Prostate gland (tissue), 2 donors: ENCODE measurements around the gene RBP7. TPM values are rescaled to one million over a fixed set of nuclear protein-coding genes. Genes with fewer than 3 reads are reported as not detected.
A peak's percentile ranks its signal among the peaks of the same experiment; 100 is the strongest.

ENCODE experiments used
- DNase-seq: peaks from one replicate; pipeline ENCODE4 v3.0.0-alpha.2; 2019; ENCODE audit warnings: low spot score
- H3K27ac ChIP-seq, 2 donors: fragments of 200-600 bp; sonication (generic); 2 replicates each; pipeline ENCODE4 v1.5.1; 2017 to 2019
- H3K27me3 ChIP-seq: fragments of 200-600 bp; sonication (generic); replicated peaks from 2 replicates; pipeline ENCODE4 v1.5.1; 2019; ENCODE audit not compliant: insufficient read depth
- H3K36me3 ChIP-seq, 2 donors: fragments of 200-600 bp; sonication (generic); 1 replicate in 1 of 2; 2 replicates in 1 of 2; pipeline versions ENCODE4 v1.5.1 to v1.8.1; 2017 to 2019
- H3K4me1 ChIP-seq: fragments of 200-600 bp; sonication (generic); replicated peaks from 2 replicates; pipeline ENCODE4 v1.5.1; 2019
- H3K4me3 ChIP-seq, 2 donors: fragments of 200-600 bp; sonication (generic); 2 replicates each; pipeline ENCODE4 v1.5.1; 2017 to 2019
- H3K9me3 ChIP-seq: fragments of 200-600 bp; sonication (generic); 2 replicates; pipeline ENCODE4 v1.5.1; 2017
- POLR2A ChIP-seq: fragments of 450-650 bp; IDR thresholded peaks from one replicate; pipeline ENCODE4 v1.6.1; 2016; ENCODE audit warnings: antibody characterized with exemption, mild to moderate bottlenecking
- POLR2AphosphoS5 ChIP-seq: sonication (generic); formaldehyde crosslinking; IDR thresholded peaks from one replicate; pipeline ENCODE4 v1.6.1; 2017; ENCODE audit warnings: antibody characterized with exemption
- WGBS: methylation state at CpG from one replicate; pipeline ENCODE4 v1.1.5; 2018; 5-methylcytosine and 5-hydroxymethylcytosine counted together
- intact Hi-C: fragments of 100-400 bp; cut with DNase I; formaldehyde crosslinking; loops from one replicate; pipeline ENCODE4 v1.14.2; 2022
- microRNA-seq: library from miRNA; unstranded; fragments of <30 nt; microRNA quantifications from one replicate; pipeline ENCODE4, GENCODE V29; 2016
- small RNA-seq, 2 donors: library from RNA; depleted of rRNA; stranded (forward); fragments of <200 nt; gene quantifications; one replicate each; pipeline ENCODE3, GENCODE V24; 2016
- total RNA-seq, 2 donors: library from RNA; depleted of rRNA; stranded (reverse); fragments of >200 nt; gene quantifications; one replicate each; pipeline ENCODE4 v1.1.0, GENCODE V29; 2016
- TF ChIP-seq, protein P1 (sequence below), 4 experiments: fragments of 200-600 bp in 2 of 4; fragments of 450-650 bp in 2 of 4; sonication (generic) in 2 of 4; IDR thresholded peaks; 1 replicate in 3 of 4; 2 replicates in 1 of 4; pipeline ENCODE4 v1.5.1; 2016 to 2019; ENCODE audit warnings: antibody characterized with exemption in 4 of 4, mild to moderate bottlenecking in 2 of 4, moderate library complexity in 2 of 4

The RBP7 gene
- total RNA-seq, 2 donors from 2014 or later, result 5.9 to 23.5 TPM

DNA sequence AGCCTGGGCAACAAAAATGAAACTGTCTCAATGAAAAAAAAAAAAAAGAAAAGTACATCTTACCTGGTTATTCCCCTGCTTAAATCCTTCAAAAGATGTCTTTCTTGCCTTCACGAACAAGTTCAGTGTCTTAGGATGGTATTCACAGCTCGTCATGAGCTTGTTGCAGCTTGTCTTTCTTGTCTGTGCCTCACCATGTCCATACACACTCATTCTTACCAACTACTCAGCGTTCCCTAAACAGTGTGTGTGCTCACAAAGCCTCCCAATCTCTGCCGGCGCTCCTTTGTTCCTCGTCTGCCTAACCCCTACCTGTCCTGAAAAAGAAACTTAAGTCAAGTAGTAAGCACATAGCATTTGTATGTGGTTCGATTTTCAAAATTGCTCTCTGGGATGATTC, 66.8 kb downstream of the RBP7 start:
- TF ChIP-seq POLR2A (no peak), POLR2AphosphoS5 (peak; percentile 70)
- TF ChIP-seq, protein P1, sequence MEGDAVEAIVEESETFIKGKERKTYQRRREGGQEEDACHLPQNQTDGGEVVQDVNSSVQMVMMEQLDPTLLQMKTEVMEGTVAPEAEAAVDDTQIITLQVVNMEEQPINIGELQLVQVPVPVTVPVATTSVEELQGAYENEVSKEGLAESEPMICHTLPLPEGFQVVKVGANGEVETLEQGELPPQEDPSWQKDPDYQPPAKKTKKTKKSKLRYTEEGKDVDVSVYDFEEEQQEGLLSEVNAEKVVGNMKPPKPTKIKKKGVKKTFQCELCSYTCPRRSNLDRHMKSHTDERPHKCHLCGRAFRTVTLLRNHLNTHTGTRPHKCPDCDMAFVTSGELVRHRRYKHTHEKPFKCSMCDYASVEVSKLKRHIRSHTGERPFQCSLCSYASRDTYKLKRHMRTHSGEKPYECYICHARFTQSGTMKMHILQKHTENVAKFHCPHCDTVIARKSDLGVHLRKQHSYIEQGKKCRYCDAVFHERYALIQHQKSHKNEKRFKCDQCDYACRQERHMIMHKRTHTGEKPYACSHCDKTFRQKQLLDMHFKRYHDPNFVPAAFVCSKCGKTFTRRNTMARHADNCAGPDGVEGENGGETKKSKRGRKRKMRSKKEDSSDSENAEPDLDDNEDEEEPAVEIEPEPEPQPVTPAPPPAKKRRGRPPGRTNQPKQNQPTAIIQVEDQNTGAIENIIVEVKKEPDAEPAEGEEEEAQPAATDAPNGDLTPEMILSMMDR (IDR thresholded peaks at IDR 0.05), result no peak
- intact Hi-C loops, result no loop called here
- H3K4me1 ChIP-seq, result no peaks in the 10 kb centered on the region
- no peak overlapping the region for H3K4me3 ChIP-seq
- peak; percentile 68 for DNase-seq
- no peaks in the 10 kb centered on the region for H3K9me3 ChIP-seq
- H3K27me3 ChIP-seq, result no peaks in the 10 kb centered on the region
- WGBS, result 47% methylated on average over 7 of the region's 7 CpGs
- H3K36me3 ChIP-seq, result no peaks in the 10 kb centered on the region
- H3K27ac ChIP-seq, result peak overlapping the region; percentile 30 to 48

DNA sequence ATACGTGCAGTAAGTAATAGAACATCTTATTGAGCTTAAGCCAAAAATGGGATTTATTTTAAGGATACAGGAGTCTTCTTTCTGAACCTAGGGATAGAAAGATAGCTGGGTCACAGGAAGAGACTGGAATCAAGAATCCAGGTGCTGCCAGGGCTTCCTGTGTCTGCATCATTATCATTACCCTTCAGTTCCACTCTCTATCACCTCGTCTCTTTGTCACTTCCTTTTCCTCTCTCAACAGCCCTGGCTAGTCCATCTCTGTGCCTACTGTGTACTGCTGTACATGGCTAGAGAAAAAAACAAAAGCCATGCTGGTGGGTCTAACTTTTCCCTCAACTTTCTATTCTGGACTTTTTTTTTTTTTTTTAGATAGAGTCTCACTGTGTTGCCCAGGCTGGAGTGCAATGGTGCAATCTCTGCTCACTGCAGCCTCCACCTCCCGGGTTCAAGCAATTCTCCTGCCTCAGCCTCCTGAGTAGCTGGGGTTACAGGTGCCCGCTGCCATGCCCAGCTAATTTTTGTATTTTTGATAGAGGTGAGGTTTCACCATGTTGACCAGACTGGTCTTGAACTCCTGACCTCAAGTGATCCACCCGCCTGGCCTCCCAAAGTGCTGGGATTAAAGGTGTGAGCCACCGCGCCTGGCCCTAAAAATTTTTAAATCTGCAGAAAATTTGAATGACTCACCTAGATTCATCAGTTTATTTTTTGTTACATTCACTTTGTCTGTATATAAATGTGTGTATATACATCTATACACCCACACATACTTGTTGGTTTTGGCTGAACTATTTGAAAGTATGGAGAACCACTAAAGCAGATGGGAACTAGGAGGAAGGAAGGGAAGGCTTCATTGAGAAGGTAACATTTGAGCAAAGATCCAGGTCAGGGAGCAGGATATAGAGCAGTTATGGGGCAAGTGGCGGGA, 67.7 kb downstream of the RBP7 start:
- H3K27me3 ChIP-seq, result no peaks in the 10 kb centered on the region
- H3K9me3 ChIP-seq, result no peaks in the 10 kb centered on the region
- 82% methylated on average over 8 of the region's 8 CpGs for WGBS
- no peaks in the 10 kb centered on the region for H3K4me1 ChIP-seq
- DNase-seq, result no peak
- H3K27ac ChIP-seq, result peak overlapping the region in 1 of 2 donors; percentile 48
- no peak overlapping the region for H3K4me3 ChIP-seq
- intact Hi-C loops, result loop anchor here (5.0 kb wide), 1 partner anchor 43 kb away; no protein-coding TSS in a partner anchor
- H3K36me3 ChIP-seq, result no peaks in the 10 kb centered on the region
- no peak for TF ChIP-seq POLR2A
- TF ChIP-seq POLR2AphosphoS5, result no peak
- TF ChIP-seq, protein P1 (IDR thresholded peaks at IDR 0.05), result no peak

DNA sequence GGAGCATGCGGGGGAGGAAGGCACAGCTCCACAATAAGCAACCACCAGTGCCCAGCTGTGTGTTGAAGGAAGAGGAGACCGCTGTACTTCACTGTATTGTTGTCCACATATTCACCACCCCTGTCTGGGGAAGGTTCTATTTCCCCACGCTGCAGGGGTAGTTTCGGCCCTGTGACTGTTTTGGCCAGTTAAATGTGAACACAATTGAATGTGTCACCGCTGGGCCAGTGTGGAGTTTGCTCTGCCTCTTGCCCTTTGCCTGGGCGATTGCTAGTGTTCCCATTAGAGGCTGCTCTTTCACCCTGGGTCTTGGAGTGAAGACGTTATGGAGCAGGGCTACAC, 68.3 kb downstream of the RBP7 start:
- intact Hi-C loops, result loop anchor here (5.0 kb wide), 1 partner anchor 42 kb away; no protein-coding TSS in a partner anchor
- H3K4me3 ChIP-seq, result no peak overlapping the region
- no peaks in the 10 kb centered on the region for H3K9me3 ChIP-seq
- no peak for DNase-seq
- H3K4me1 ChIP-seq, result no peaks in the 10 kb centered on the region
- TF ChIP-seq, protein P1 (IDR thresholded peaks at IDR 0.05), result no peak
- no peak for TF ChIP-seq POLR2A
- TF ChIP-seq POLR2AphosphoS5, result no peak
- no peaks in the 10 kb centered on the region for H3K27me3 ChIP-seq
- H3K27ac ChIP-seq, result no peak overlapping the region
- WGBS, result 90% methylated on average over 7 of the region's 7 CpGs
- no peaks in the 10 kb centered on the region for H3K36me3 ChIP-seq

Small RNA genes lying within 50 kb of the gene (microRNA-seq; reads per million reads assigned to microRNA genes)
- 0.50 reads per million for gene MIR5697

Small RNA genes lying within 50 kb of the gene (small RNA-seq; reads per million reads assigned to genes)
- 0 reads per million in 2 donors for gene MIR5697

Other genes starting within 250 kb of the RBP7 start
- 100 to 1,000 TPM; 133 to 230 TPM for gene CLSTN1, start 173.3 kb upstream of the RBP7 start, total RNA-seq
- gene CTNNBIP1, start 87.0 kb upstream of the RBP7 start, total RNA-seq, result 100 to 1,000 TPM in 1 of 2 donors, 10 to 100 TPM in 1; 56.9 to 101 TPM
- gene LZIC, start 53.8 kb upstream of the RBP7 start, total RNA-seq, result 10 to 100 TPM; 21.5 to 42.2 TPM
- gene NMNAT1, start 53.8 kb upstream of the RBP7 start, total RNA-seq, result 1 to 10 TPM; 7.2 to 8.7 TPM
- gene UBE4B, start 35.7 kb downstream of the RBP7 start, total RNA-seq, result 10 to 100 TPM; 49.0 to 68.1 TPM
- gene KIF1B, start 213.3 kb downstream of the RBP7 start, total RNA-seq, result 10 to 100 TPM; 31.3 to 56.8 TPM